NB4 (cell line): ENCODE measurements around the gene ACIN1.

ENCODE experiments used
- POLR2A ChIP-seq: IDR thresholded peaks from 2 replicates; pipeline ENCODE4 v1.6.1; 2011; ENCODE audit warnings: mild to moderate bottlenecking; ENCODE audit not compliant: insufficient read length; ENCODE audit errors: extremely low read depth
- TF ChIP-seq, protein P1 (sequence below): IDR thresholded peaks from one replicate; pipeline ENCODE4 v1.5.1; 2012; ENCODE audit warnings: low read depth, low read length
- TF ChIP-seq, protein P2 (sequence below): IDR thresholded peaks from 2 replicates; pipeline ENCODE4 v1.6.1; 2011; ENCODE audit warnings: low read depth, low read length

DNA sequence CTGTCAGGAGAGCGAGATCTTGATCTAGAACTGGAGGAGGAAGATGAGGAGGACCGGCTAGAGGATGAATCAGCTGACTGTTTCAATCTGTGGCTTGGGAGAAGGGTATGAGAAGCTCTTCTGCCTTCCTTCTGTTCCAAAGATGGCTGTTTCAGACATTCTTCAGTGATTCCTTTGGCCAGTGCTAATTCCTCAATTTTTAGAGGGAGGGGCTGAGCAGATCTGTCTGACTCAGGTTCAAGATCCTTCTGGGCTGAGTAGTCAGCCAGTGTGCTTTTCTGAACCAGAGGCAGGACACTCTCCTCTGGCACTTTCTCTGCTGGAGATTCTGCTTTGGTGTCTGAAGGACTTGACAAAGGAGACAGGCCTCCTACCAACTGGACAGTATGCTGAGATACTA is 15.2 kb downstream of the ACIN1 start:
- no peak for TF ChIP-seq POLR2A
- TF ChIP-seq, protein P1, sequence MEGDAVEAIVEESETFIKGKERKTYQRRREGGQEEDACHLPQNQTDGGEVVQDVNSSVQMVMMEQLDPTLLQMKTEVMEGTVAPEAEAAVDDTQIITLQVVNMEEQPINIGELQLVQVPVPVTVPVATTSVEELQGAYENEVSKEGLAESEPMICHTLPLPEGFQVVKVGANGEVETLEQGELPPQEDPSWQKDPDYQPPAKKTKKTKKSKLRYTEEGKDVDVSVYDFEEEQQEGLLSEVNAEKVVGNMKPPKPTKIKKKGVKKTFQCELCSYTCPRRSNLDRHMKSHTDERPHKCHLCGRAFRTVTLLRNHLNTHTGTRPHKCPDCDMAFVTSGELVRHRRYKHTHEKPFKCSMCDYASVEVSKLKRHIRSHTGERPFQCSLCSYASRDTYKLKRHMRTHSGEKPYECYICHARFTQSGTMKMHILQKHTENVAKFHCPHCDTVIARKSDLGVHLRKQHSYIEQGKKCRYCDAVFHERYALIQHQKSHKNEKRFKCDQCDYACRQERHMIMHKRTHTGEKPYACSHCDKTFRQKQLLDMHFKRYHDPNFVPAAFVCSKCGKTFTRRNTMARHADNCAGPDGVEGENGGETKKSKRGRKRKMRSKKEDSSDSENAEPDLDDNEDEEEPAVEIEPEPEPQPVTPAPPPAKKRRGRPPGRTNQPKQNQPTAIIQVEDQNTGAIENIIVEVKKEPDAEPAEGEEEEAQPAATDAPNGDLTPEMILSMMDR: no peak
- TF ChIP-seq, protein P2, sequence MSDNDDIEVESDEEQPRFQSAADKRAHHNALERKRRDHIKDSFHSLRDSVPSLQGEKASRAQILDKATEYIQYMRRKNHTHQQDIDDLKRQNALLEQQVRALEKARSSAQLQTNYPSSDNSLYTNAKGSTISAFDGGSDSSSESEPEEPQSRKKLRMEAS: no peak
